HG02610 (cell line): Measurements from ENCODE around the gene TMEM244.
"Not testable (repeated sequence)": the region's sequence is repeated elsewhere in the genome, so short reads cannot be mapped to it uniquely, and the experiment has no call there.

ENCODE experiments used
- ATAC-seq: cut with Tn5 transposase; IDR thresholded peaks from one replicate; pipeline ENCODE4 v1.9.1; 2021; ENCODE audit warnings: mild to moderate bottlenecking, moderate library complexity; ENCODE audit not compliant: unreplicated experiment

The TMEM244 gene

GRCh38 chr6:129817332-129817731, 43.8 kb downstream of the TMEM244 start:
- no peak for ATAC-seq

- no peak for ATAC-seq
Observed at GRCh38 chr6:129812145-129812777, 48.9 kb downstream of the TMEM244 start.

GRCh38 chr6:129807141-129807540, 54.0 kb downstream of the TMEM244 start:
- ATAC-seq: not testable (repeated sequence)

- not testable (repeated sequence) for ATAC-seq
Observed at GRCh38 chr6:129802920-129803319, 58.2 kb downstream of the TMEM244 start.

- no peak for ATAC-seq
Observed at GRCh38 chr6:129801909-129802308, 59.2 kb downstream of the TMEM244 start.

GRCh38 chr6:129795261-129795660, 65.9 kb downstream of the TMEM244 start:
- no peak for ATAC-seq

- no peak for ATAC-seq
Observed at GRCh38 chr6:129793447-129793846, 67.7 kb downstream of the TMEM244 start.

GRCh38 chr6:129792049-129792448, 69.1 kb downstream of the TMEM244 start:
- ATAC-seq: no peak

GRCh38 chr6:129790785-129791184, 70.3 kb downstream of the TMEM244 start:
- ATAC-seq: no peak

- ATAC-seq: no peak
Observed at GRCh38 chr6:129789974-129790373, 71.1 kb downstream of the TMEM244 start.

GRCh38 chr6:129787816-129788215, 73.3 kb downstream of the TMEM244 start:
- no peak for ATAC-seq

- no peak for ATAC-seq
Observed at GRCh38 chr6:129786548-129786947, 74.6 kb downstream of the TMEM244 start.

- ATAC-seq: no peak
Observed at GRCh38 chr6:129785756-129786135, 75.4 kb downstream of the TMEM244 start.

- ATAC-seq: no peak
Observed at GRCh38 chr6:129785047-129785755, 75.9 kb downstream of the TMEM244 start.
